ENCODE measurements around the gene MAPK9. TPM values are rescaled to one million over a fixed set of nuclear protein-coding genes. Genes with fewer than 3 reads are reported as not detected.

The MAPK9 gene
- 24.3 and 26.8 TPM in 2 replicates for total RNA-seq

- DNase-seq (ENCODE audit: extremely low read depth, low read depth, low spot score): no peak
Measured at GRCh38 chr5:180291943-180292831, at the start of gene MAPK9. TSS of gene MAPK9 (minus strand) at chr5:180292083. CDS start at chr5:180280561, 11,522 bp downstream.

- DNase-seq (ENCODE audit: extremely low read depth, low read depth, low spot score): no peak
Measured at GRCh38 chr5:180341595-180341994, 49.7 kb upstream of the MAPK9 start.

GRCh38 chr5:180340856-180341255 lies 49.0 kb upstream of the MAPK9 start:
- DNase-seq (ENCODE audit: extremely low read depth, low read depth, low spot score): no peak

DNA sequence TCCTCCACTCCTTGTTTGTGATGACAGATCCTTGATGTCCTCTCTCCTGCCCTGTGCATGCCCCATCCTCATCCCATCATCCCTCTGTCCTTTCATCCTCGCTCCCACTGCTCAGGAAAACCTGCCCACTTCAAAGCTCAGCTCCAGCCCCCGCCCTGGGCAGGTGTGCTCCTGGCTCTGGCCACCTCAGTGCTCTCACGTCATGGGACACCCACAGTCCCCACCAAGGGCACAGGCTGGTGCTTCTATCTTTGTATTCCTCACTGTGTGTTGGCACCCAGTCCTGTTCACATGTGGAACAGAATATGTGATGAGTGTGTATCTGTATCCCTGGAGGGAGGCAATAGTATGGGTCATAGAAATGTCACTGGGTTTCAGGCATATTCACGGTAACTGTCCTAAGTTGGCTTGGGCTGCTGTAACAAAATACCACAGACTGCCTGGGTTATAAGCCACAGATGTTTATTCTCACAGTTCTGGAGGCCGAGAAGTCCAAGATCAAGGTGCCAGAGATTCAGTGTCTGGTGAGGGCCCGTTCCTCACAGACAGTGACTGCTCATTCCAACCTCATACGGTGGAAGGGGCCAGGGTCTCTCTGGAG lies 47.8 kb upstream of the MAPK9 start:
- no peak for DNase-seq (ENCODE audit: extremely low read depth, low read depth, low spot score)

DNA sequence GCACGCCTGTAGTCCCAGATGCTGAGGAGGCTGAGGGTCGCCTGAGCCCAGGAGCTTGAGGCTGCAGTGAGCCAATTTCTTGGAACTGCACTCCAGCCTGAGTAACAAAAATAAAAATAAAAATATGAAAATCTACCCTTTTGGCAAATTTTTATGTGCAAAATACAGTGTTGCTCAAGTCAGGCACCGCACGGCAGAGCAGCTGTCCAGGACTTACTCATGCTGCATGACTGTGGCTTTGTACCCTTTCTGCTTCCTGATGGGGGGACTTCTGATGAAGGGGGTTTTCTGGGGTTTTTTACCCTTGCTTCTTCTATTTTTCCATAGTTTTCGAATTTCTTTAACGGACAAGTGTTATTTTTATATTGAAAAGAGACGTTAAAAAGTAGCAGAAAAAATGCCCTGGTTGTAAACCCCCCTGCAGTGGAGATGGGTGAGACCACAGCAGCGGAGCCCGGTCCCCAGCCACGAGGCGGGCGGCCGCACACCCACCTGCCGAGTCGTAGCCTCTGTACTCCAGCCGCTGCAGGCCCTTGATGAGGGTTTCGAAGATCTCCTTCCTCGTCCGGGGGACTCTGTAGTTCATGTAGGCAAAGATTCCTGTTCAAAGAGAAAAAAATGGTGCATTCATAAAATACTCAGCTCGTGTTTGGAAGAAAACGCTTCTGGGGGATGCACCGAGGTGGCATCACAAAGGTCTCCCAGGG lies 46.3 kb upstream of the MAPK9 start:
- no peak for DNase-seq (ENCODE audit: extremely low read depth, low read depth, low spot score)

DNA sequence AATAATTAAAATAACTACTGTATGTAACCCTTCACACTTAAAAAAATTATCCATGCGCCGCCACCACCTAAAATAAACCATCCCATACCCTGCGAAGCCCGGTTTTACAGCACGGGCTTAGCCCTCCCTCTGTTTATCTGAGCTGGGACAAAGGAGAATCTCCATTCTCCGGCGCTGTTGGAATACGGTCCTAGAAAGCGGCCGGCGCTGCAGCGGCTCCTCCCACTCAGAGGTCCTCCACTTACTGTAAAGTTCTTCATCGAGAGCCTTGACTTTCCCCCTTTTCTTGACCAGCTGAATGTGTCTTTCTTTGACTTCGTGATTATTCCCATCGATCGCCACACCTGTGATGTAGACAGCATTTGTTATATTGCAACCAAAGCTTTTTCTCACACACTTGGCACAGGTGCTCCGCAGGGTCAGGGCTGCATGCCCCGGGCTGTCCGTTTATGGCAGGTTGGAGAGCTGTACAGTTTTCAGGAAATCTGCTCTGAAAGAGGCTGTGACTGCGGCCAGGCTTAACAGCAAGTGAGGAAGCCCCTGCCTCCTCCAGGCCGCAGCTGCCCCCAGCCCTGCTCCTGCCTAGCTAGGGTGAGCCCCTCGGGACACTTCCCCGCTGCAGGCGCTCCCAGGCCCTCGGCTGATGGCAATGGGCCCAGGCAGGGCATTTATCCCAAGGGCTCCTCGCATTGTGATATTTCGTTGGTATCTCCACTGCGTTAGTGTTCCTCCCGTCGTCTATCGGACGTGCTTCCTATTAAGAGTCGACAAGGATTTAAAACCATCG lies 44.5 kb upstream of the MAPK9 start:
- no peak for DNase-seq (ENCODE audit: extremely low read depth, low read depth, low spot score)

GRCh38 chr5:180335614-180336233 lies 43.8 kb upstream of the MAPK9 start:
- DNase-seq (ENCODE audit: extremely low read depth, low read depth, low spot score): no peak

GRCh38 chr5:180334751-180335613 lies 43.1 kb upstream of the MAPK9 start:
- no peak for DNase-seq (ENCODE audit: extremely low read depth, low read depth, low spot score)

GRCh38 chr5:180334176-180334575 lies 42.3 kb upstream of the MAPK9 start:
- no peak for DNase-seq (ENCODE audit: extremely low read depth, low read depth, low spot score)

- no peak for DNase-seq (ENCODE audit: extremely low read depth, low read depth, low spot score)
Measured at GRCh38 chr5:180333661-180334060, 41.8 kb upstream of the MAPK9 start.

- DNase-seq (ENCODE audit: extremely low read depth, low read depth, low spot score): no peak
Measured at GRCh38 chr5:180332861-180333260, 41.0 kb upstream of the MAPK9 start.

GRCh38 chr5:180332051-180332517 lies 40.2 kb upstream of the MAPK9 start:
- no peak for DNase-seq (ENCODE audit: extremely low read depth, low read depth, low spot score)

GRCh38 chr5:180331647-180331950 lies 39.7 kb upstream of the MAPK9 start:
- no peak for DNase-seq (ENCODE audit: extremely low read depth, low read depth, low spot score)

- no peak for DNase-seq (ENCODE audit: extremely low read depth, low read depth, low spot score)
Measured at GRCh38 chr5:180330810-180331646, 39.1 kb upstream of the MAPK9 start.

- DNase-seq (ENCODE audit: extremely low read depth, low read depth, low spot score): no peak
Measured at GRCh38 chr5:180330270-180330648, 38.4 kb upstream of the MAPK9 start.

DNA sequence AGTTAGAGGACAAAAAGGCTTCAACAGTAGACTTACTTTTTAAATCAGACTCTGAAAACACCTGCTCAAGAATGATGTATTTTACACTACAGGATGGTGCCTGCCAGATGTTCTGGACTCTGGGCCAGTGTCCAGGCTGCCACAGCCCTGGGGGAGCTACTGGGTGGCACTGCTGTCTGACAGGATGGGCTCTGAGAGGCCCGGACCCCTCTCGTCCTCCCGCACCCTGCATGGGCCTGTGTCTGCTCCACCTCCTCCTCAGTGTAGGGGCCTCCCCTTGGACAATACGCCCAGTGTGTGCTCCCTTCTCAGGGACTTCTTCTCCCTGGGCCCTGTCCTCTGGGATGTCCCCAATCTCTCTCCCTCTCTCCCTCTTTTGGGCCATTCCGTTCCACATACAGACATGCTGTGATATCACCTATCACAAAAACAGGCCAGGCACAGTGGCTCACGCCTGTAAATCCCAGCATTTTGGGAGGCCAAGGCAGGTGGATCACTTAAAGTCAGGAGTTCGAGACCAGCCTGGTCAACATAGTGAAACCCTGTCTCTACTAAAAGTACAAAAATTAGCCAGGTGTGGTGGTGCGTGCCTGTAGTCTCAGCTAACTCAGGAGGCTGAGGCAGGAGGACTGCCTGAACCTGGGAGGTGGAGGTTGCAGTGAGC lies 37.9 kb upstream of the MAPK9 start:
- DNase-seq (ENCODE audit: extremely low read depth, low read depth, low spot score): no peak

DNA sequence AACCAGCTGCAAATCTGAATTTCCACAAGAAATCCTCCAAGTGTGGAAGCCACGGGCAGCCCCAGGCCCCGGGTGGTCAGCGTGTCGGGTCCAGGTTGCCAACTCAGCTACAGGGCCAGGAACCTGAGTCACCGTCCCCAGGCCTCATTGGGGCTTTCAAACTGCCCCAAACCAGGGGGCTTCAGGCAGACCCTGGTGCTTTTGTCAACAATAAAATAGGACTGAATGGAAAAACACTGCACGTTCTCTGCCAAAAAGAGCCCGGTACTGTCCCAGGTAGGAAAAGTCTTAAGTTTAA lies 37.2 kb upstream of the MAPK9 start:
- DNase-seq (ENCODE audit: extremely low read depth, low read depth, low spot score): no peak

Data from glomerular endothelial cell (primary cell).